Brain microvascular endothelial cell (primary cell): ENCODE data around the gene GPAM.
A peak's percentile ranks its signal among the peaks of the same experiment; 100 is the strongest.

Experiments
- DNase-seq: peaks from one replicate; pipeline ENCODE4 v3.0.0-alpha.2; 2020
- H3K27ac ChIP-seq: fragments of 250-450 bp; sonication (Bioruptor Pico); 2 replicates; pipeline ENCODE4 v1.5.1; 2020; ENCODE audit warnings: mild to moderate bottlenecking, moderate library complexity
- H3K27me3 ChIP-seq: fragments of 250-450 bp; sonication (Bioruptor Pico); replicated peaks from 2 replicates; pipeline ENCODE4 v1.5.1; 2020; ENCODE audit warnings: mild to moderate bottlenecking
- H3K36me3 ChIP-seq: fragments of 250-450 bp; sonication (Bioruptor Pico); replicated peaks from 2 replicates; pipeline ENCODE4 v1.5.1; 2020; ENCODE audit warnings: mild to moderate bottlenecking
- H3K4me3 ChIP-seq: 2 replicates; pipeline ENCODE4 v1.5.1; 2011; ENCODE audit warnings: low read depth, mild to moderate bottlenecking, control low read depth, low read length, moderate library complexity
- in situ Hi-C: cut with HindIII; loops from 2 replicates; pipeline ENCODE4 v1.10.0; 2017; ENCODE audit warnings: low sequenced_read_pairs, low pct_ligation_motif_present
- TF ChIP-seq, protein P1 (sequence below): IDR thresholded peaks from 2 replicates; pipeline ENCODE4 v1.5.1; 2011; ENCODE audit warnings: low read depth, mild to moderate bottlenecking, moderate library complexity, low read length, control low read depth, inconsistent platforms; ENCODE audit errors: missing control alignments

Gene GPAM, protein sequence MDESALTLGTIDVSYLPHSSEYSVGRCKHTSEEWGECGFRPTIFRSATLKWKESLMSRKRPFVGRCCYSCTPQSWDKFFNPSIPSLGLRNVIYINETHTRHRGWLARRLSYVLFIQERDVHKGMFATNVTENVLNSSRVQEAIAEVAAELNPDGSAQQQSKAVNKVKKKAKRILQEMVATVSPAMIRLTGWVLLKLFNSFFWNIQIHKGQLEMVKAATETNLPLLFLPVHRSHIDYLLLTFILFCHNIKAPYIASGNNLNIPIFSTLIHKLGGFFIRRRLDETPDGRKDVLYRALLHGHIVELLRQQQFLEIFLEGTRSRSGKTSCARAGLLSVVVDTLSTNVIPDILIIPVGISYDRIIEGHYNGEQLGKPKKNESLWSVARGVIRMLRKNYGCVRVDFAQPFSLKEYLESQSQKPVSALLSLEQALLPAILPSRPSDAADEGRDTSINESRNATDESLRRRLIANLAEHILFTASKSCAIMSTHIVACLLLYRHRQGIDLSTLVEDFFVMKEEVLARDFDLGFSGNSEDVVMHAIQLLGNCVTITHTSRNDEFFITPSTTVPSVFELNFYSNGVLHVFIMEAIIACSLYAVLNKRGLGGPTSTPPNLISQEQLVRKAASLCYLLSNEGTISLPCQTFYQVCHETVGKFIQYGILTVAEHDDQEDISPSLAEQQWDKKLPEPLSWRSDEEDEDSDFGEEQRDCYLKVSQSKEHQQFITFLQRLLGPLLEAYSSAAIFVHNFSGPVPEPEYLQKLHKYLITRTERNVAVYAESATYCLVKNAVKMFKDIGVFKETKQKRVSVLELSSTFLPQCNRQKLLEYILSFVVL

DNA sequence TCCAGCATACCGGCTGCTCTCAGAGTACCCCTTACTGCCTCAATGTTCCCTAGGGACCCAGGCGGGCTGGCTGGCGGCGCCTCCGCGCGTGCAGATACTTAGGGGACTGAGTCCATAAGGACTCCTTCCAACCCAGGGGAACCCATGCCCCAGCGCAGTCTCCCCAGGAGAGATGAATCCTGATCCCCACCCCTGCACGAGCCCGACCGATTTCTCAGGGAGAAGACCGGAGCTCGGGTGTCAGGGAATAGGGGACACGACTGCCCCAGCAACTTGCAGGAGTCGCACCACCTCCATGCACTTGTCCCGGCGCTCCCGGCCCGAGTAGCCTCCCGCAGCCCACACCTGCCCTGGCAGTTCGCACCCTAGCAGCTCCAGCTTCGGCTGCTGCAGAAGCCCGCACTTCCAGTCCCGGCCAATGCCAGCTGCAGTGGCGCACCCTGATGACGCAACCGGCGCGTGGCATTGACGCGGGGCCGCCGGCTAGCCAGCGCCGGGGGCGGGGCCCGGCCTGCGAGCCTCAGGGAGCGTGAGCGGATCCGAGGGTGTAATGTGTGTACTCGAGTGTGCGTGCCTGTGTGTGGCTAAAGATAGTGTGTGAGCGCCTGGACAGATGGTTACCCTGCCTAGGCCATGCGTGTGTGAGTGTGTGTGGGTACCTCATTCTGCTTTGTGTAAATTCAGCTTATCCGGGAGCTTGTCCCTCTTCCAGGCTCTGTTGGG is at the start of gene GPAM:
Gene GPAM (minus strand): TSS at position 437 of the 723 bp plus-strand sequence. CDS start 1,981 bp downstream, outside the sequence.
- peak; percentile 92 for DNase-seq
- no peaks in the 10 kb centered on the region for H3K27me3 ChIP-seq
- no peaks in the 10 kb centered on the region for H3K36me3 ChIP-seq
- in situ Hi-C loops, result no loop called here
- peak within 1 kb of the TSS; percentile 97 for H3K4me3 ChIP-seq
- H3K27ac ChIP-seq, result peak within 1 kb of the TSS; percentile 45
- TF ChIP-seq, protein P1, sequence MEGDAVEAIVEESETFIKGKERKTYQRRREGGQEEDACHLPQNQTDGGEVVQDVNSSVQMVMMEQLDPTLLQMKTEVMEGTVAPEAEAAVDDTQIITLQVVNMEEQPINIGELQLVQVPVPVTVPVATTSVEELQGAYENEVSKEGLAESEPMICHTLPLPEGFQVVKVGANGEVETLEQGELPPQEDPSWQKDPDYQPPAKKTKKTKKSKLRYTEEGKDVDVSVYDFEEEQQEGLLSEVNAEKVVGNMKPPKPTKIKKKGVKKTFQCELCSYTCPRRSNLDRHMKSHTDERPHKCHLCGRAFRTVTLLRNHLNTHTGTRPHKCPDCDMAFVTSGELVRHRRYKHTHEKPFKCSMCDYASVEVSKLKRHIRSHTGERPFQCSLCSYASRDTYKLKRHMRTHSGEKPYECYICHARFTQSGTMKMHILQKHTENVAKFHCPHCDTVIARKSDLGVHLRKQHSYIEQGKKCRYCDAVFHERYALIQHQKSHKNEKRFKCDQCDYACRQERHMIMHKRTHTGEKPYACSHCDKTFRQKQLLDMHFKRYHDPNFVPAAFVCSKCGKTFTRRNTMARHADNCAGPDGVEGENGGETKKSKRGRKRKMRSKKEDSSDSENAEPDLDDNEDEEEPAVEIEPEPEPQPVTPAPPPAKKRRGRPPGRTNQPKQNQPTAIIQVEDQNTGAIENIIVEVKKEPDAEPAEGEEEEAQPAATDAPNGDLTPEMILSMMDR, result no peak

DNA sequence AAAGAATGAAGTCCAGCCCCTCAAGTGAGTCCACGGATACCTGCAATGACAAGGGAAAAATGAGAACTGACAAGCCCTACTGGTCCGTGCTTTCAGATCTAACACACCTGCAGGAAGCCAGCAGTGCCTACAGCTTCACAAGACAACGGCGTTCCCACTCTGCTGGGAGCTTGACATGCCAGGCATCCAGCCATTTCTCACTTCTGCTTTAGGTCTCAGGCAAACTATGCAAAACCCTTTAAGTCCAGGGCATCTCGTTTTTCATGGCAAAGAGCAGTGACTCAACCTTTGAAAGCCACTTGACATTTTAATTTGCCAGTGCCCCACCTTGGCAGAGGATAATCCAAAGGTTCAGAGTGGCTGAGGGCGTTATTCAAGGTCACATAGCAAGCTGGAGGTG is 49.1 kb upstream of the GPAM start:
- H3K27me3 ChIP-seq, result no peaks in the 10 kb centered on the region
- in situ Hi-C loops, result no loop called here
- TF ChIP-seq, protein P1, result no peak

DNA sequence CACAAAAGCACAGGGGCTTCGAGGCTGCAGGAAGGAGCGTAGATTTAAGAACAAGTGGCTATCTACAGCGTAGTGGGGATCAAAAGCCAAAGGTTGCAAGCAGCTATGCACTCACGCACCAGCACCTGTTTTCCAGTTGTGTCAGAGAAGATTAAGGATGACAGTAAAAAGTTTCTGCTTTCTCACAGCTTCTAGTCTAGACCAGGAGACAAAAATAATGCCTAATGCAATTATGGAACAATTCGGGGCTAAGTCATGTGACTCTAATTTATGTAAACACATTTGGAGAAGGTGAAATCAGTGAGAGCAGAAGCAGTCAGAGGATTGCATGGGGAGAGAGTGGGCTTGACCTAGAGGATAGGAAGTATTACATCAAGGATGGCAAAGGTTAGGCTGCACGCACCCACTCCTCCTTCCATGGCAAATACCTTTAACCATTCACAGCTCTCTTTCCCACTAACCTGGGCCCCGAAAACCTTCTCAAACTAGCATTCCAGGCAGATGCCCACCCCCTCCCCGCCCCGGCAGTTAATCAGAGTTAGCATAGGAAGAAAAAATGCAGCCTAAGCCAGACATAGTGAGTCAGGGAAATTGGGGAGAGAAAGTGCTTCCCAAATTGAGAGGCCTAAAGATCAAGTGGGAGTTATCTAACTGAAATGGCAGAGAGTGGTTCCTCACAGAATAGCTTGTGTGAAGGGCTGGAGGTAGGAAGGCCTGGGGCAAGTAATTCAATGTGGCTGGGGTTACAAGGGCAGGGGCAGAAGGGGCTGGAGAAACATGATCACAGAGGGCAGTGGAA is 48.2 kb upstream of the GPAM start:
- TF ChIP-seq, protein P1, result no peak
- Histone ChIP-seq H3K36me3 (no peaks in the 10 kb centered on the region), H3K4me3 (no peak overlapping the region), H3K27ac (no peak overlapping the region), H3K27me3 (no peaks in the 10 kb centered on the region)
- in situ Hi-C loops, result no loop called here
- no peak for DNase-seq

More for the DNA sequence above, 49.1 kb upstream of the GPAM start:
- Histone ChIP-seq H3K4me3 (no peak overlapping the region), H3K36me3 (no peaks in the 10 kb centered on the region), H3K27ac (no peak overlapping the region)
- no peak for DNase-seq

DNA sequence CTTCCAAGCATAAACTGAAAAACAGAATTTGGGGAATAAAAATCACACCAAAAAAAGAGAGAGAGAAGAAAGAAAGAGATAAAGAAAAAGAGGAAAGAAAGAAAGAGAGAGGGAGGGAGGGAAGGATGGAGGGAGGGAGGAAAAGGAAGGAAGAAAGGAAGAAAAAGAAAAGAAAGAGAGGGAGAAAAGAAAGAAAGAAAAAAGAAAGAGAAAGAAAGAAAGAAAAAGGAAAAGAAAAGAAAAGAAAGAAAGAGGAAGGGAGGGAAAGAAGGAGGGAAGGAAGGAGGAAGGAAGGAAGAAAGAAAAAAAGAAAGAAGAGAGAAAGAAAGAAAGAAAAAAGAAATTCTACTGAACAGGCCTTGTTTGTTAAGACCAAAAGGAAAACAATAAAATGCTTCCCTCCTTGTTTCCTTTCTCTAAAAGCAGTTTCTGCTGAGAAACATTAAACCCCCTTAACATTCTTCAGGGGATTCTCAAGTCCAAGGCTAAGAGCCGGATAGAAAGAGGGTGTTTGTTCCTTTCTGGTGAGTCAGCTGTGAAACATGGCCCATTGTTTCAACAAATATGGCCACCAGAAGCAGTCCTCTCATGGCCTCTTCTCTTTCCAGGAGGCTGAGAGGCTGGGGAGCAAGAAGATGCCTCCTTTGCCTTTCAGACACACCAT is 46.9 kb upstream of the GPAM start:
- Histone ChIP-seq H3K4me3 (no peak overlapping the region), H3K27ac (no peak overlapping the region), H3K27me3 (no peaks in the 10 kb centered on the region), H3K36me3 (no peaks in the 10 kb centered on the region)
- in situ Hi-C loops, result no loop called here
- DNase-seq, result no peak
- TF ChIP-seq, protein P1, result no peak

DNA sequence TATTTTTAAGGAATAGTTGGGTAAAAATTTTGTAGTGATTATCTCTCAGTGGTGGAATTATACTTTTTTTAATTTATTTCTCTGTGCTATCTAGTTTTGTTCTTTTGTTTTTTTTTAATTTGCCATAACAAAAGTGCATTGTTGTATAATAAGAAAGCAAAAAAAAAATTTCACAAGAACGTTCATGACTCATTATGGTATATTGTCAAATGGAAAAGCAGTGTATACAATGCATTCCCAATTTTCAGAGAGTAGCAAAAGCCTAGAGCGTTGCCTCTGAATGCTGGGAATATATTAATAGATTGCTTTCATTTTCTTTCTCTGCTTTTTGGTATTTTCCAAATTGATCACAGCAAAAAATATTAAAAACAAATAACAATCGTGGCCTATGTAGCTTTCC is 46.3 kb upstream of the GPAM start:
- H3K36me3 ChIP-seq, result no peaks in the 10 kb centered on the region
- H3K27me3 ChIP-seq, result no peaks in the 10 kb centered on the region
- in situ Hi-C loops, result no loop called here
- DNase-seq, result no peak
- TF ChIP-seq, protein P1, result no peak
- no peak overlapping the region for H3K27ac ChIP-seq
- no peak overlapping the region for H3K4me3 ChIP-seq
